Measurements from ENCODE around the gene SLC18B1.

GRCh38 chr6:132752255-132752654, 46.2 kb downstream of the SLC18B1 start:
- TF ChIP-seq, protein P1, sequence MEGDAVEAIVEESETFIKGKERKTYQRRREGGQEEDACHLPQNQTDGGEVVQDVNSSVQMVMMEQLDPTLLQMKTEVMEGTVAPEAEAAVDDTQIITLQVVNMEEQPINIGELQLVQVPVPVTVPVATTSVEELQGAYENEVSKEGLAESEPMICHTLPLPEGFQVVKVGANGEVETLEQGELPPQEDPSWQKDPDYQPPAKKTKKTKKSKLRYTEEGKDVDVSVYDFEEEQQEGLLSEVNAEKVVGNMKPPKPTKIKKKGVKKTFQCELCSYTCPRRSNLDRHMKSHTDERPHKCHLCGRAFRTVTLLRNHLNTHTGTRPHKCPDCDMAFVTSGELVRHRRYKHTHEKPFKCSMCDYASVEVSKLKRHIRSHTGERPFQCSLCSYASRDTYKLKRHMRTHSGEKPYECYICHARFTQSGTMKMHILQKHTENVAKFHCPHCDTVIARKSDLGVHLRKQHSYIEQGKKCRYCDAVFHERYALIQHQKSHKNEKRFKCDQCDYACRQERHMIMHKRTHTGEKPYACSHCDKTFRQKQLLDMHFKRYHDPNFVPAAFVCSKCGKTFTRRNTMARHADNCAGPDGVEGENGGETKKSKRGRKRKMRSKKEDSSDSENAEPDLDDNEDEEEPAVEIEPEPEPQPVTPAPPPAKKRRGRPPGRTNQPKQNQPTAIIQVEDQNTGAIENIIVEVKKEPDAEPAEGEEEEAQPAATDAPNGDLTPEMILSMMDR (IDR thresholded peaks at IDR 0.05; ENCODE audit: low read depth, low read length) = no peak
- no peak for TF ChIP-seq EZH2phosphoT487 (IDR thresholded peaks at IDR 0.05; ENCODE audit: low read depth)

Data from OCI-LY3 (cell line).